GM12878 (cell line): ENCODE results near the gene ACKR2. TPM values are rescaled to one million over a fixed set of nuclear protein-coding genes. Genes with fewer than 3 reads are reported as not detected.

Source experiments
- ATAC-seq: fragments of 200-7000 bp; cut with Tn5 transposase; 3 replicates; pipeline ENCODE4 v1.9.1; 2020; ENCODE audit warnings: mild to moderate bottlenecking, moderate library complexity
- BruUV-seq: library from RNA; stranded (reverse); fragments of 400-500 nt; replicated peaks from 2 replicates; lab custom pipeline; 2021; lab: Mats Ljungman, UMichigan
- CTCF ChIA-PET: fragments of 300-600 bp; sonication (Branson Sonifier 250); formaldehyde crosslinking; extraction: SDS; loops from one replicate; lab custom pipeline; 2021; ENCODE audit warnings: inconsistent platforms; lab: Yijun Ruan, JAX
- POLR2A ChIA-PET: fragments of 350-600 bp; formaldehyde crosslinking; extraction: SDS; loops from one replicate; lab custom pipeline; 2021; ENCODE audit warnings: inconsistent platforms; lab: Charles Lee
- RAD21 ChIA-PET: fragments of 300-600 bp; sonication (Branson Sonifier 250); formaldehyde crosslinking; loops from one replicate; lab custom pipeline; 2023; ENCODE audit warnings: antibody characterized with exemption; ENCODE audit not compliant: unreplicated experiment; lab: Charles Lee
- SMC1A ChIA-PET: fragments of 300-600 bp; sonication (Branson Sonifier 250); formaldehyde crosslinking; loops from one replicate; lab custom pipeline; 2023; ENCODE audit not compliant: unreplicated experiment, uncharacterized antibody; lab: Charles Lee
- DNase-seq: peaks from one replicate; pipeline ENCODE4 v3.0.0-alpha.2; 2011; ENCODE audit warnings: low read depth, low spot score
- FAIRE-seq: peaks from 3 replicates; lab custom pipeline; 2011; peaks lifted over from hg19 to GRCh38; lab: Jason Lieb, UNC
- H2AFZ ChIP-seq: 2 replicates; pipeline ENCODE4 v1.6.0; 2011; ENCODE audit warnings: low read depth, low read length, control low read depth; ENCODE audit not compliant: control insufficient read depth
- H3K27ac ChIP-seq: 2 replicates; pipeline ENCODE4 v1.5.1; 2011; ENCODE audit warnings: control low read depth; ENCODE audit not compliant: control insufficient read depth, insufficient read depth
- H3K27me3 ChIP-seq, 2 experiments: replicated peaks in 1 of 2; 2 replicates each; pipeline versions ENCODE4 v1.6.0 to v1.6.1; 2011; ENCODE audit warnings: low read length in 1 of 2; ENCODE audit not compliant: control insufficient read depth in 2 of 2, insufficient read depth in 2 of 2
- H3K36me3 ChIP-seq, 2 experiments: 2 replicates each; pipeline ENCODE4 v1.5.1; 2011; ENCODE audit warnings: low read length in 1 of 2; ENCODE audit not compliant: control insufficient read depth in 2 of 2, insufficient read depth in 2 of 2
- H3K4me1 ChIP-seq: 2 replicates; pipeline ENCODE4 v1.6.1; 2011; ENCODE audit warnings: mild to moderate bottlenecking, low read length, moderate library complexity, mixed read lengths; ENCODE audit not compliant: control insufficient read depth, insufficient read depth
- H3K4me2 ChIP-seq: 2 replicates; pipeline ENCODE4 v1.6.0; 2011; ENCODE audit warnings: control low read depth; ENCODE audit not compliant: control insufficient read depth, insufficient read depth
- H3K4me3 ChIP-seq: fragments of 200-600 bp; sonication (generic); 2 replicates; pipeline ENCODE4 v1.5.1; 2016
- H3K79me2 ChIP-seq: 2 replicates; pipeline ENCODE4 v1.6.0; 2011; ENCODE audit warnings: low read length; ENCODE audit not compliant: control insufficient read depth, insufficient read depth
- H3K9ac ChIP-seq: 2 replicates; pipeline ENCODE4 v1.8.0; 2011; ENCODE audit warnings: low read length, control low read depth, mixed read lengths; ENCODE audit not compliant: control insufficient read depth, insufficient read depth
- H3K9me3 ChIP-seq: replicated peaks from 3 replicates; pipeline ENCODE4 v1.5.1; 2011; ENCODE audit warnings: mild to moderate bottlenecking, low read length; ENCODE audit not compliant: control insufficient read depth, insufficient read depth
- H4K20me1 ChIP-seq: 2 replicates; pipeline ENCODE4 v1.6.0; 2011; ENCODE audit not compliant: control insufficient read depth, insufficient read depth
- EP300 ChIP-seq, 2 experiments: fragments of 150-350 bp in 1 of 2; IDR thresholded peaks; 2 replicates each; pipeline ENCODE4 v1.6.1; 2011 to 2012; ENCODE audit warnings: low read depth in 2 of 2, low read length in 2 of 2, borderline replicate concordance in 1 of 2, improper control_type of control experiment in 1 of 2, inconsistent platforms in 1 of 2; ENCODE audit not compliant: control insufficient read depth in 1 of 2
- FOXK2 ChIP-seq: fragments of 450-650 bp; IDR thresholded peaks from 2 replicates; pipeline ENCODE4 v1.6.1; 2017; ENCODE audit warnings: mild to moderate bottlenecking, moderate library complexity
- FOXM1 ChIP-seq: IDR thresholded peaks from 2 replicates; pipeline ENCODE4 v1.6.1; 2012; ENCODE audit warnings: low read depth, mild to moderate bottlenecking, inconsistent platforms, low read length, moderate library complexity
- IRF4 ChIP-seq: IDR thresholded peaks from 2 replicates; pipeline ENCODE4 v1.6.1; 2011; ENCODE audit warnings: low read depth, low read length
- JUNB ChIP-seq: IDR thresholded peaks from 2 replicates; pipeline ENCODE4 v1.6.1; 2016; ENCODE audit warnings: antibody characterized with exemption, mild to moderate bottlenecking
- KAT2A ChIP-seq: conservative IDR thresholded peaks from 2 replicates; pipeline ENCODE4 v1.6.1; 2011; ENCODE audit warnings: low read depth, low read length; ENCODE audit not compliant: control insufficient read depth
- MYC ChIP-seq: IDR thresholded peaks from 2 replicates; pipeline ENCODE4 v1.6.1; 2011; ENCODE audit warnings: mild to moderate bottlenecking, low read length, moderate library complexity, inconsistent platforms; ENCODE audit not compliant: insufficient read depth, insufficient replicate concordance, insufficient read length, severe bottlenecking
- NFYB ChIP-seq: IDR thresholded peaks from 2 replicates; pipeline ENCODE4 v1.6.1; 2011; ENCODE audit warnings: low read depth, mild to moderate bottlenecking, low read length, improper control_type of control experiment, moderate library complexity; ENCODE audit not compliant: insufficient read depth
- RELA ChIP-seq: fragments of 450-650 bp; IDR thresholded peaks from 2 replicates; pipeline ENCODE4 v1.8.0; 2014; ENCODE audit warnings: borderline replicate concordance; ENCODE audit not compliant: partially characterized antibody
- SP1 ChIP-seq: IDR thresholded peaks from one replicate; pipeline ENCODE4 v1.6.1; 2011; ENCODE audit warnings: low read depth, low read length
- SPI1 ChIP-seq: IDR thresholded peaks from 2 replicates; pipeline ENCODE4 v1.6.1; 2011; ENCODE audit warnings: low read depth, mild to moderate bottlenecking, low read length, moderate library complexity, borderline replicate concordance; ENCODE audit not compliant: insufficient read depth
- SREBF2 ChIP-seq: IDR thresholded peaks from 2 replicates; pipeline ENCODE4 v1.6.1; 2012; ENCODE audit warnings: mild to moderate bottlenecking, low read length
- USF2 ChIP-seq: IDR thresholded peaks from 2 replicates; pipeline ENCODE4 v1.6.1; 2011; ENCODE audit warnings: low read depth, low read length, improper control_type of control experiment, borderline replicate concordance
- YBX1 ChIP-seq: fragments of 450-650 bp; IDR thresholded peaks from 2 replicates; pipeline ENCODE4 v1.6.1; 2016; ENCODE audit warnings: antibody characterized with exemption
- ZBED1 ChIP-seq: IDR thresholded peaks from 2 replicates; pipeline ENCODE4 v1.6.1; 2016; ENCODE audit warnings: borderline replicate concordance
- ZSCAN29 ChIP-seq: fragments of 450-650 bp; IDR thresholded peaks from 2 replicates; pipeline ENCODE4 v1.6.1; 2017; ENCODE audit warnings: mild to moderate bottlenecking, moderate library complexity
- WGBS: methylation state at CpG from one replicate; pipeline ENCODE4 v1.1.6; 2016; ENCODE audit warnings: low lambda C conversion rate; ENCODE audit not compliant: insufficient replicate concordance, insufficient coverage; ENCODE audit errors: missing lambda C conversion rate; 5-methylcytosine and 5-hydroxymethylcytosine counted together
- in situ Hi-C: fragments of 300-500 bp; cut with MboI; formaldehyde crosslinking; loops from 9 replicates; pipeline ENCODE4 v1.14.3; 2018; ENCODE audit warnings: mixed read lengths
- intact Hi-C: fragments of 100-400 bp; cut with micrococcal nuclease; formaldehyde crosslinking; loops from one replicate; pipeline ENCODE4 v1.14.2; 2022; ENCODE audit not compliant: unreplicated experiment
- polyA plus RNA-seq, 11 experiments: library from polyadenylated mRNA; depleted of rRNA in 4 of 11; unstranded in 6 of 11; stranded (reverse) in 5 of 11; fragments of >200 nt; fragmentation: Nextera tagmentation in 4 of 11; fragmentation: Illumina TruSeq in 1 of 11; extraction: Ambion mirVana in 4 of 11; extraction: Trizol in 1 of 11; gene quantifications; 1 replicate in 1 of 11; 2 replicates in 10 of 11; pipeline versions ENCODE4 v1.2.1 to v1.2.3, GENCODE V29; 2011 to 2016; ENCODE audit warnings: inconsistent platforms in 2 of 11, missing spikeins in 2 of 11, low read depth in 1 of 11
- total RNA-seq, 4 experiments: library from RNA; depleted of rRNA in 3 of 4; stranded (reverse); fragments of >200 nt in 3 of 4; fragmentation: Illumina TruSeq in 1 of 4; extraction: Trizol in 1 of 4; gene quantifications; 2 replicates each; pipeline versions ENCODE4 v1.2.1 to v1.2.3, GENCODE V29; 2013 to 2021
- TF ChIP-seq, protein P1 (sequence below): fragments of 150-350 bp; IDR thresholded peaks from 2 replicates; pipeline ENCODE4 v1.6.1; 2014; ENCODE audit warnings: mild to moderate bottlenecking, low read depth, low read length
- TF ChIP-seq, protein P2 (sequence below): fragments of 450-650 bp; formaldehyde crosslinking; IDR thresholded peaks from 2 replicates; pipeline ENCODE4 v1.4.0; 2020; ENCODE audit warnings: mild to moderate bottlenecking, moderate library complexity

ACKR2 gene
- total and polyA plus RNA-seq, 10 of the 15 experiments (the other 5 are each of a cell fraction or from before 2014, with no cell fraction given): 0.05 to 0.91 (median 0.23) TPM; not detected in 2

- TF ChIP-seq USF2 (no peak), SREBF2 (no peak), EP300 (IDR thresholded peaks at IDR 0.05; ENCODE audit: borderline replicate concordance in 1 of 2, control insufficient read depth in 1 of 2, low read depth in 2 of 2, low read length in 2 of 2) (no peak), SP1 (no peak)
- TF ChIP-seq, all 136 proteins: peak for 0
Observed at GRCh38 chr3:42850263-42850662, 41.0 kb downstream of the ACKR2 start (continued).

- Histone ChIP-seq H4K20me1 (no peaks in the 10 kb centered on the region), H2AFZ (no peak overlapping the region), H3K4me1 (peaks cover 5% of the 10 kb centered on the region), H3K27me3 (no peaks in the 10 kb centered on the region), H3K9me3 (no peaks in the 10 kb centered on the region), H3K79me2 (no peaks in the 10 kb centered on the region), H3K4me2 (no peak overlapping the region), H3K36me3 (no peaks in the 10 kb centered on the region), H3K9ac (no peak overlapping the region), H3K27ac (no peak overlapping the region), H3K4me3 (no peak overlapping the region)
- DNase-seq (no peak), FAIRE-seq (no peak), ATAC-seq (no peak)
- BruUV-seq: no TSS peak
- intact Hi-C loops (no loop called here), in situ Hi-C loops (no loop called here)
- RAD21 ChIA-PET: interaction anchor here (1.4 kb wide), 1 partner anchor 20 kb away, joined by 3 read pairs; no protein-coding TSS in a partner anchor
- SMC1A ChIA-PET: interaction anchor here (0.7 kb wide), 1 partner anchor 20 kb away, joined by 3 read pairs; no protein-coding TSS in a partner anchor
- POLR2A ChIA-PET: no interaction called here
- CTCF ChIA-PET: interaction anchor here (0.6 to 5.2 kb wide), 3 partner anchors 12 to 90 kb away, joined by 3 to 24 read pairs (median 4); no protein-coding TSS in a partner anchor
- WGBS: 64% methylated on average over 6 of the region's 6 CpGs
- TF ChIP-seq IRF4 (no peak), NFYB (no peak), YBX1 (no peak), MYC (no peak), ZBED1 (no peak), KAT2A (no peak), SPI1 (no peak), ZSCAN29 (no peak), FOXK2 (no peak), JUNB (no peak), FOXM1 (no peak), RELA (no peak)
- TF ChIP-seq, protein P1, sequence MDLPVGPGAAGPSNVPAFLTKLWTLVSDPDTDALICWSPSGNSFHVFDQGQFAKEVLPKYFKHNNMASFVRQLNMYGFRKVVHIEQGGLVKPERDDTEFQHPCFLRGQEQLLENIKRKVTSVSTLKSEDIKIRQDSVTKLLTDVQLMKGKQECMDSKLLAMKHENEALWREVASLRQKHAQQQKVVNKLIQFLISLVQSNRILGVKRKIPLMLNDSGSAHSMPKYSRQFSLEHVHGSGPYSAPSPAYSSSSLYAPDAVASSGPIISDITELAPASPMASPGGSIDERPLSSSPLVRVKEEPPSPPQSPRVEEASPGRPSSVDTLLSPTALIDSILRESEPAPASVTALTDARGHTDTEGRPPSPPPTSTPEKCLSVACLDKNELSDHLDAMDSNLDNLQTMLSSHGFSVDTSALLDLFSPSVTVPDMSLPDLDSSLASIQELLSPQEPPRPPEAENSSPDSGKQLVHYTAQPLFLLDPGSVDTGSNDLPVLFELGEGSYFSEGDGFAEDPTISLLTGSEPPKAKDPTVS: no peak
- TF ChIP-seq, protein P2, sequence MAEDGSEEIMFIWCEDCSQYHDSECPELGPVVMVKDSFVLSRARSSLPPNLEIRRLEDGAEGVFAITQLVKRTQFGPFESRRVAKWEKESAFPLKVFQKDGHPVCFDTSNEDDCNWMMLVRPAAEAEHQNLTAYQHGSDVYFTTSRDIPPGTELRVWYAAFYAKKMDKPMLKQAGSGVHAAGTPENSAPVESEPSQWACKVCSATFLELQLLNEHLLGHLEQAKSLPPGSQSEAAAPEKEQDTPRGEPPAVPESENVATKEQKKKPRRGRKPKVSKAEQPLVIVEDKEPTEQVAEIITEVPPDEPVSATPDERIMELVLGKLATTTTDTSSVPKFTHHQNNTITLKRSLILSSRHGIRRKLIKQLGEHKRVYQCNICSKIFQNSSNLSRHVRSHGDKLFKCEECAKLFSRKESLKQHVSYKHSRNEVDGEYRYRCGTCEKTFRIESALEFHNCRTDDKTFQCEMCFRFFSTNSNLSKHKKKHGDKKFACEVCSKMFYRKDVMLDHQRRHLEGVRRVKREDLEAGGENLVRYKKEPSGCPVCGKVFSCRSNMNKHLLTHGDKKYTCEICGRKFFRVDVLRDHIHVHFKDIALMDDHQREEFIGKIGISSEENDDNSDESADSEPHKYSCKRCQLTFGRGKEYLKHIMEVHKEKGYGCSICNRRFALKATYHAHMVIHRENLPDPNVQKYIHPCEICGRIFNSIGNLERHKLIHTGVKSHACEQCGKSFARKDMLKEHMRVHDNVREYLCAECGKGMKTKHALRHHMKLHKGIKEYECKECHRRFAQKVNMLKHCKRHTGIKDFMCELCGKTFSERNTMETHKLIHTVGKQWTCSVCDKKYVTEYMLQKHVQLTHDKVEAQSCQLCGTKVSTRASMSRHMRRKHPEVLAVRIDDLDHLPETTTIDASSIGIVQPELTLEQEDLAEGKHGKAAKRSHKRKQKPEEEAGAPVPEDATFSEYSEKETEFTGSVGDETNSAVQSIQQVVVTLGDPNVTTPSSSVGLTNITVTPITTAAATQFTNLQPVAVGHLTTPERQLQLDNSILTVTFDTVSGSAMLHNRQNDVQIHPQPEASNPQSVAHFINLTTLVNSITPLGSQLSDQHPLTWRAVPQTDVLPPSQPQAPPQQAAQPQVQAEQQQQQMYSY (CRISPR knock-in tag): no peak
Observed at GRCh38 chr3:42851228-42851834, 42.1 kb downstream of the ACKR2 start.
